ENCODE data around the gene LYPD6. TPM values are rescaled to one million over a fixed set of nuclear protein-coding genes. Genes with fewer than 3 reads are reported as not detected.
A peak's percentile ranks its signal among the peaks of the same experiment; 100 is the strongest.

Gene LYPD6
- total RNA-seq, 1 experiment from 2014 or later: 1.2 TPM

DNA sequence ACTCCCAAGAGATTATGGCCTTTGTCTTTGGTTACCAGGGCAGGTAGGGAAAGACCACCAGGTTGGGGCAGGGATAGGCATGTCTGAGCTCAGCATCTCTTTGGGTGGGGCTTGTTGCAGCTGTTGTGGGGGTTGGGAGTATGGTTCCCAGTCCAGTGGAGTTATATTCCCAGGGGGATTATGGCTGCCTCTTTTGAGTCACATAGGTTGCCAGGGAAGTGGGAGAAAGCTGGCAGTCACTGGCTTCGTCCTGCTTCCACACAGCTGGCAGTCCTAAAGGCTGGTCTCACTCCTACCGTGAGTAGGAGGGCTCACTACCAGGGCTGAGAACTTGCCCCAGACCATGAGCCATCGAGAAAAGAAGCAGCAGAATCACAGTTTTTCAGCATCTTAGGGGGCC lies 79.1 kb downstream of the LYPD6 start:
- DNase-seq (ENCODE audit: low spot score): no peak

GRCh38 chr2:149410701-149411484 lies 80.5 kb downstream of the LYPD6 start:
- DNase-seq (ENCODE audit: low spot score): no peak

DNA sequence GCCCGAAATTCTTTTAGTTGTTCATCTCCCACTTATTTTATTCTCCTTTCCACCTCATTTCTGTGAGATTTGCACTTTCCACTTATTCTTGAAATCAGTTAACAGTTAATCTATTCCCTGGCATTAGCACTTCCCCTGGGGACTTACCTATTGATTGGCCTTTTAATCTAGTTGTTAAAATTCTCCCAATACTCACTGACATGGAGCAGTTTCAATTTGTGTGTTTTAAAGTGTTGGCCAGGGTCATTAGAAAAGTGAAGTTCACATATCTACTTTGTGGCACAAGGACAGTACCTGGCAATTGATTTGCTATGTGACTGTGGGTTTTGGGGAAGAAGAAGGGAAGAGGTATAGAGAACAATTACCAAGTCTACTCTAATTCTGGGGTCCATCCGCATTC lies 83.1 kb downstream of the LYPD6 start:
- DNase-seq (ENCODE audit: low spot score): no peak

- DNase-seq (ENCODE audit: low spot score): no peak
Observed at GRCh38 chr2:149415086-149415485, 84.7 kb downstream of the LYPD6 start.

DNA sequence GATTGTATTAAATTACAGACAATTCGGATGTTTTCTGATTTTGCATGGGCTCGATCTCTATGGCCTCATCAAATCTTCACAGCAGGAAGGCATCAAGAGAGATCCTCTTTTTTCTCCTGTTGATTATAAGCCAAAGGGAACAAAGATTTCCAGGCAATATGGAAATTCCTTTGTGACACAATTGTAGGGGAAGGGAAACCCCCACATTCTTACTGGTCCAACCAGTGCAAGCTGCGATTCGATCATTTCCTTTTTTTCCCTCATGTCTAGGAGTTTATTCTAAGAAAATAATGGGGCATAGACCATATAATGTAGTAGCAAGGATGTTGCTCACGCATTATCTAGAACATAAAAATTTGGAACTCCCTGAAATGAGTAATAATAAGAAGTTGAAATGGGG lies 87.7 kb downstream of the LYPD6 start:
- no peak for DNase-seq (ENCODE audit: low spot score)

GRCh38 chr2:149420053-149420963 lies 89.9 kb downstream of the LYPD6 start:
- no peak for DNase-seq (ENCODE audit: low spot score)

DNA sequence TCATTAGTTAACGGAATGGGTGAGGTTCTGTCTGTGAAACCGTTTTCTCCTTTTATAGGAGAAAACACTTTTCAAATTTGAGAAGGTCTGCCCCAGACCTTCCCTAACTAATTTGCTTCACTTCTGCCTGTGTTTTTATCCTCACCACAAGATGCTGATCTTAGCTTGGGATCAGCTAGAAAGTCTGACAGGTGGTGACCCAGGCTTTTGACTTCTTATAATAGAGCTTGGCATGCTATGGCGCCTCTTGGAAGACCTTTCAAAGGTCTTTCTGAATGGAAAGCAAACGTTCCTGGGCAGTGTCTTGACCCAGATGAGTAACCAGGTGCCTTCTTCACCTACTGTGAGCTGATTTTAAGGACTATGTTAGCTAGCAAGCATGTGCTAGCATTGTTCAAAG lies 91.4 kb downstream of the LYPD6 start:
- DNase-seq (ENCODE audit: low spot score): no peak

GRCh38 chr2:149422337-149422990 lies 92.1 kb downstream of the LYPD6 start:
- peak; percentile 1 for DNase-seq (ENCODE audit: low spot score)

- DNase-seq (ENCODE audit: low spot score): no peak
Observed at GRCh38 chr2:149422991-149423338, 92.6 kb downstream of the LYPD6 start.

- no peak for DNase-seq (ENCODE audit: low spot score)
Observed at GRCh38 chr2:149423630-149424029, 93.2 kb downstream of the LYPD6 start.

- DNase-seq (ENCODE audit: low spot score): no peak
Observed at GRCh38 chr2:149427387-149427786, 97.0 kb downstream of the LYPD6 start.

GRCh38 chr2:149428783-149429182 lies 98.4 kb downstream of the LYPD6 start:
- DNase-seq (ENCODE audit: low spot score): no peak

- no peak for DNase-seq (ENCODE audit: low spot score)
Observed at GRCh38 chr2:149430743-149431736, 100.7 kb downstream of the LYPD6 start.

- DNase-seq (ENCODE audit: low spot score): no peak
Observed at GRCh38 chr2:149438330-149438960, 108.1 kb downstream of the LYPD6 start.

DNA sequence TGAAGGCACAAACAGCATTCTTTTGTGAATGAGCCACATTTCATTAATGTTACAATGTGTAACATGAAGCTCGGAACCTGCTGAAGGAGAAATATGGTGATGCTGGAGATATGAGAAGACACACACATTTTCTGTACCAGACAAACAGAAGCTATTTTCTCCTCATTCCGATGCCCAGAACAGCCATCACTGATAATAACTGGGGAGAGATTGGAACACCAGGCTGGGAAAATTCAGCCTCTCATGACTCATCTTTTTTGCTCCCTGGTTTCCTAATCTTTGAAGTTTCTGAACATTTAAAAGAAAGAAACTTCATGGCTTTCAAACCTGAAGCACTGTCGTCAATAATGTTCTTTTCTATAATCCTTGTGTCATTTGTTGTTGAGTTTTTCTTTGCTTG lies 110.9 kb downstream of the LYPD6 start:
- no peak for DNase-seq (ENCODE audit: low spot score)

DNA sequence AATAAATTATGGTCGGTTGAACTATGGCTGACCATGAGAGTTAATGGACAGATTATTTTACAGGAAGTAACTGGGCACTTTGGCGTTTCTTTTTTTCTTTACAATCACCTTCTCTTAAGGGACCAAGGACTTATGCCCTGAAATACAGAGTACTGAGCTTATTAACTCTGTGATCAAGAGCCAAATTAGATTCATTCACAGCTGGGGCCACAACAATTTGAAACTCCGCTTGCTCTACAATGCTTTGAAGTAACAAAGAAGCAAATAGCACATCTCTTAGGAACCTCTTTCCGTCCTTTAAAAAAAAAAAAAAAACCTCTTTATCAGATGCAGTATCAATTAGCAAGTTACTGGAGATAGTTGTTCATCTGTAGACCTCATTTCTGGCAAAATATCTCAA lies 112.0 kb downstream of the LYPD6 start:
- no peak for DNase-seq (ENCODE audit: low spot score)

- no peak for DNase-seq (ENCODE audit: low spot score)
Observed at GRCh38 chr2:149443150-149443549, 112.8 kb downstream of the LYPD6 start.

DNA sequence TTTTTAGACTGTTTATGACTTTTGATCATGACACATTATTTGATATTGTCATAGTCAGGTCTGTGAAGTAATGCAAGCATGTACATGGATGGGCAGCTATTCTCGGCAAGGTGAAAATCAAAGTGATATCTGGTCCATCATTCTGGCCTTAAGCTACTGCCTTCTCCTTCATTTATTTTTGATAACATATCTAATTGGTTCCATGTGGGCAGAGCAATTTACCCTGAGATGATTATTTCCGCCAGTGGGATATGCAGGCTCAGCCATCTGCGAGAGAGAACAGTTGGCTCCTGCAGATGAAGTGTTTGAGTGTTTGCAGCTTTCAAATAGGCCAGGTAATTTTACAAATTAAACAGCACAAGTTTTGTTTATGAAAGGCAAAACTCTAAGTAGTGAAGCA lies 116.4 kb downstream of the LYPD6 start:
- DNase-seq (ENCODE audit: low spot score): no peak

- DNase-seq (ENCODE audit: low spot score): no peak
Observed at GRCh38 chr2:149448315-149448714, 117.9 kb downstream of the LYPD6 start.

DNA sequence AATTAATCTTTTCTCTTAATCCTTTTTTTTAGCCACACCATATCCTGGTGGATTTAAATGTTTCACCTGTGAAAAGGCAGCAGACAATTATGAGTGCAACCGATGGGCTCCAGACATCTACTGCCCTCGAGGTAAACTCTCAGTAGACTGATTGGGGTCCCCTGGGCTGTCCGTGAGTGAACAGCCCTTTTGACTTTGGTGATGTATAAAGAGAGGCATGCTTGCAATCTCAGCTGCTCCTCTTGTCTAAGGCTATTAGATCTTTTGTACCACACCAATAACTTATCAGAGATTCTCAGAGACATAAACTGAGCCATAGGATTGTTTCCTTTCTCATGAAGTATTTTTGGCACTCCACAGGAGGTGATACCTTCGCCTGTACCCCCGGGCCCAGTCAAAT lies 118.6 kb downstream of the LYPD6 start:
- DNase-seq (ENCODE audit: low spot score): no peak
